Astrocyte of the cerebellum (primary cell): Measurements from ENCODE around the gene KATNAL1.
A peak's percentile ranks its signal among the peaks of the same experiment; 100 is the strongest.

Source experiments
- DNase-seq: peaks from one replicate; pipeline ENCODE4 v3.0.0-alpha.2; 2011; ENCODE audit warnings: low read depth
- H3K4me3 ChIP-seq: 2 replicates; pipeline ENCODE4 v1.5.1; 2011; ENCODE audit warnings: mild to moderate bottlenecking, low read depth, low read length, moderate library complexity
- in situ Hi-C: cut with HindIII; loops from 2 replicates; pipeline ENCODE4 v1.10.0; 2017; ENCODE audit warnings: low sequenced_read_pairs
- TF ChIP-seq, protein P1 (sequence below): IDR thresholded peaks from 2 replicates; pipeline ENCODE4 v1.5.1; 2012; ENCODE audit warnings: low read length, low read depth, moderate library complexity, mild to moderate bottlenecking; ENCODE audit errors: missing control alignments

Gene KATNAL1

DNA sequence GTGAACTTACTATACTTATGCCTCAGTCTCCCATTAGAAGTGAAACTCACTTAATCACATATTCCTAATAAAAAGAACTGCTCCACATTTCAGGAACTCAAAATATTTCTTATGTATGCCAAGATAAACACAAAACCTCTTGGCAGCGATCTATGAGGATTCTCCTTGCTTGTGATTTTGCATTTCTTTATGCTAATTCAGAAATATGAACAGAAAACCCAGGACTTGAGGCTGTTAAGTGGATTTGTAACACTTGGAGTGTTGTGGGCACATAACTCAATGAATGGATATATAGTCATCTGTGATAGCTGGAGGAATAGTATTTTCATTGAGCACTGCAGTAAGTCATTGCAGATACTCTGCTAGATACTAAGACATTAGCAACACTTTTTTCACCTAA lies 5.6 kb upstream of the KATNAL1 start:
- TF ChIP-seq, protein P1, sequence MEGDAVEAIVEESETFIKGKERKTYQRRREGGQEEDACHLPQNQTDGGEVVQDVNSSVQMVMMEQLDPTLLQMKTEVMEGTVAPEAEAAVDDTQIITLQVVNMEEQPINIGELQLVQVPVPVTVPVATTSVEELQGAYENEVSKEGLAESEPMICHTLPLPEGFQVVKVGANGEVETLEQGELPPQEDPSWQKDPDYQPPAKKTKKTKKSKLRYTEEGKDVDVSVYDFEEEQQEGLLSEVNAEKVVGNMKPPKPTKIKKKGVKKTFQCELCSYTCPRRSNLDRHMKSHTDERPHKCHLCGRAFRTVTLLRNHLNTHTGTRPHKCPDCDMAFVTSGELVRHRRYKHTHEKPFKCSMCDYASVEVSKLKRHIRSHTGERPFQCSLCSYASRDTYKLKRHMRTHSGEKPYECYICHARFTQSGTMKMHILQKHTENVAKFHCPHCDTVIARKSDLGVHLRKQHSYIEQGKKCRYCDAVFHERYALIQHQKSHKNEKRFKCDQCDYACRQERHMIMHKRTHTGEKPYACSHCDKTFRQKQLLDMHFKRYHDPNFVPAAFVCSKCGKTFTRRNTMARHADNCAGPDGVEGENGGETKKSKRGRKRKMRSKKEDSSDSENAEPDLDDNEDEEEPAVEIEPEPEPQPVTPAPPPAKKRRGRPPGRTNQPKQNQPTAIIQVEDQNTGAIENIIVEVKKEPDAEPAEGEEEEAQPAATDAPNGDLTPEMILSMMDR: no peak
- H3K4me3 ChIP-seq: no peak overlapping the region
- peak; percentile 42 for DNase-seq
- in situ Hi-C loops: no loop called here

DNA sequence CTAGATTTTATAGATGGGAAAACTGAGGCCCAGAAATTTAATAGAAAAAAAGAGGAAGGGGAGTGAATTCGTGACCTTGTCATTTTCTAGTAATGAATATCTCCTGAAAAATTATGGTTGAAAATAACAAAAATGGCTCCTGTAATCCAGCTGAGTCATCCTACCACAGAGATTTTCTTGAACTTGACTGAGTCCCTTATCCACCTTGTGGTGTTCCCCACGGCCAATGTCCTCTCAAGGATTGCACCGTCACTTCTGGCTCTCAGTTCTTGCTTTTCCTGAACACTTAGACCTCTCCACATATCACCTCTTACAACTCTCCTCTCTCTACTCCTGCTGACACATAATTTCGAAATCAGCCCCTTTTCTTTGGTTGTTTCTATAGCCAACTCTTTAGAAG lies 1.2 kb upstream of the KATNAL1 start:
- H3K4me3 ChIP-seq: no peak overlapping the region
- no peak for DNase-seq
- in situ Hi-C loops: no loop called here
- TF ChIP-seq, protein P1: no peak

DNA sequence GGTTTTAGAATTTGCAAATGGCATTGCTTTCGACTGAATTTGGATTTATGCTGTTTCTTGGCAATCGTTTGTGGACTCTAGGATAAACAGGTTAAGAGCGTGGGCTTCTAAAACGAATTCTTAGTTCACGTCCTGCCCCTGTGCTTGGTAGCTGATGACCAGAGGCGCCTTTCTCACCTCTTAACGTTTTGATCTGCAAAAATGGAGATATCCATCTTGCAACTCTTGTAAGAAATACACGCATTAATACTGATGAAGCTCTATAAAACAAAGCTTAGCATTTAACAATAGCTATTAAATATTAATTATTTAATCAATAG lies 580 bp upstream of the KATNAL1 start:
- no peak for DNase-seq
- TF ChIP-seq, protein P1: no peak
- in situ Hi-C loops: no loop called here
- H3K4me3 ChIP-seq: peak overlapping the region; percentile 84

DNA sequence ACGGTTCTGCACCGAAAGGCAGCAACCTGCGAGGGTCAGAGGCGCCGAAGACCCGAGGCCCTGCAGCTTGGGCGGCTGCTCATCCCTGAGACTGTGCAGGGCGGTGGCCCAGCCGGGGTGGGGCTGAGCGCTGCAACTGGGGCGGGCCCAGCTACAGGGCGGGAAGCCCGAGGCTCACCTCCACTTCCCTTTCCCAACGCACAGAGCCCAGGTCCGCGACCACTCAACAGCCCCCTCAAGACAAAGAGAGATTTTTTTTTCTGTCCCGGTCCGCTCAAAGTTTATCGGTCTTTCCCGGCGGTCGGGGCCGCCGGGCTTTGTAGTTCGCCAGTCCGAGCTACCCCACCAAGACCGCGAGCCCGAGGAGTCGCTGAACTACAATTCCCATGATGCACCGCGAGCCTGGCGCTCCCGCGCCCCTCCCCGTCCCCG lies 573 bp downstream of the KATNAL1 start:
- DNase-seq: peak; percentile 82
- in situ Hi-C loops: no loop called here
- H3K4me3 ChIP-seq: peak overlapping the region; percentile 84
- TF ChIP-seq, protein P1: no peak

DNA sequence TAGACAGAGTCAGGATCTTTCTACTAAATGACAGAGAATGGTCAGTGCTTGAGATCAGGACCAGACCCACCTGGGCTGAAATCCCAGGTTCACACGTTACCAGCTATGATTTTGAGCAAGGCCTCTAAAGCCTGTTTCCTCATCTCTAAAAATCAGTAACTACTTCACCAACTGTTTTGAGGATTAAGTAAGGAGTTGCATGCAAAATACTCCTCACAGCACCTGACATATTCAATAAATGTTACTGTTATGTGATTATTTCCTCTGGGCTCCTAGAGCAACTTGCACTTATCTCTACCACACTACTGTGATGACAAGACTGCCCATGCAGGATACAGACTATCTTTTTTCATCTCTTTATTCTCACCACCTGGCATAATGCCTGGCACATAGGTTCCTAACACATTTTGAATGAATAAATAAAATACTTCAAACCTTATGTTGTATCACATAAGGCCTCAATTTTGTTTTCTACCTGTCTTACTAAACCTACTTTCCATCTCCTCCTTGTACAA lies 1.8 kb downstream of the KATNAL1 start:
- in situ Hi-C loops: no loop called here
- peak overlapping the region; percentile 84 for H3K4me3 ChIP-seq
- DNase-seq: no peak
- TF ChIP-seq, protein P1: no peak

DNA sequence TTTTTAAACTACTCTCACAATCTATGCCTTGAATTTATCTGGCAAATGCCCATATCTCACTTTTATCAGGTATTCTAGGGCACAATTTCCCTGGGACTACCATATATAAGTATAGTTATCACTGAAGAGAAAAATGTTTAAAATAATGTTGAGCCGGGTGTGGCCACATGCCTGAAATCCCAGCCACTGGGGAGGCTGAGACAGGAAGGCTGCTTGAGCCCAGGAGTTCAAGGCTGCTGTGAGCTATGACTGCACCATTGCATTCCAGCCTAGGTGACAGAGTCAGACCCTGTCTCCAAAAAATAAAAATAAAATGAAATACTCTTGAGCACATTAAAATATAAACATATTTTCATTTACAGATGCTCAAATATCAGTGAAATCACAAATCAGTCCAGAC lies 4.1 kb downstream of the KATNAL1 start:
- TF ChIP-seq, protein P1: no peak
- no peak for DNase-seq
- in situ Hi-C loops: no loop called here
- no peak overlapping the region for H3K4me3 ChIP-seq

DNA sequence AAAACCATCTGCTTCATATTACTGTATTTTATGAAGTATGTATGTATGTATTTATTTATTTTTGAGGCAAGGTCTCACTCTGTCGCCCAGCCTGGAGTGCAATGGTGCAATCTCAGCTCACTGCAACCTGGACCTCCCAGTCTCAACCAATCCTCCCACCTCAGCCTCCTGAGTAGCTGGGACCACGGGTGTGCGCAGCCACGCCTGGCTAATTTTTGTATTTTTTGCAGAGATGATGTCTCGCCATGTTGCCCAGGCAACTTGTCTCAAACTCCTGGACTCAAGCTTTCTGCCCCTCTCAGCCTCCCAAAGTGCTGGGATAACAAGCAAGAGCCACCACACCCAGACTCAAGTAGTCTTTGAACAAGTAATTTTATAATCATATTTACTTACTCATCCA lies 5.5 kb downstream of the KATNAL1 start:
- TF ChIP-seq, protein P1: no peak
- no peak for DNase-seq
- in situ Hi-C loops: no loop called here
- H3K4me3 ChIP-seq: no peak overlapping the region
